Measurements from ENCODE around the gene AZIN2.

Gene AZIN2

DNA sequence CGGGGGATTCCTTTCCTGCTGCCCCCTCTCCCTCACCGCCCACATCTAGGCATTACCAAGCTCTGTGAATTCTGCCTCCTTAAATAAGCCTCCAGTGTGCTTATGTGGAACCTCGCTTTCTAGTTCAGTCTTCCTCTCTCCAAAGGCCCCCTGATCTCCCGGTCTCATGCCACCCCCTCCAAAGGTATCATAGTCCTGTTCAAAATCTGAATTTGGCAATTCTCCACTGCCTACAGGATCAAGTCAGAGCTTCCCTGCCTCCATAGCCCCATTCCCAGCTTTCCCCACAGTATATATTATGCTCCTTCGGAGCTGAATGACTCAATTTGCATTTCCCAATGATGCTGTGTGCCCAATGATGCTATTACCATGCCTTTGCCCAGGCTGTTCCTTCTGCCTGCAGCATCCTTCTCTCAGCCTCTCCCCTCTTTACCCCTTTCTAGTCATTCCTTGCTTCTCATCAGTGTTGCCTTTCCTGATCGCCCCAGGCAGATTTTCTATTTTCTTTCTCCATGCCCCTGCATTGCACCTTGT is 1.7 kb downstream of the AZIN2 start:
- Histone ChIP-seq H3K79me2 (ENCODE audit: insufficient read depth, low read length) (no peaks in the 10 kb centered on the region), H3K9ac (ENCODE audit: low read depth, low read length) (no peak overlapping the region), H3K4me2 (ENCODE audit: insufficient read depth, low read length) (no peak overlapping the region), H2AFZ (ENCODE audit: low read depth, low read length) (no peak overlapping the region), H3K27ac (ENCODE audit: low read length) (no peak overlapping the region), H3K36me3 (ENCODE audit: insufficient read depth, low read length) (no peaks in the 10 kb centered on the region), H3K27me3 (ENCODE audit: insufficient read depth, low read length, poor library complexity) (no peaks in the 10 kb centered on the region), H4K20me1 (ENCODE audit: insufficient read depth, low read length) (no peaks in the 10 kb centered on the region), H3K4me3 (ENCODE audit: low read depth in 1 of 2, low read length in 2 of 2) (no peak overlapping the region), H3K9me3 (ENCODE audit: insufficient read depth, low read length, severe bottlenecking) (no peaks in the 10 kb centered on the region), H3K4me1 (ENCODE audit: insufficient read depth, low read length) (peaks cover 19% of the 10 kb centered on the region)
- DNase-seq (no peak), ATAC-seq (ENCODE audit: insufficient read depth, low read depth) (no peak)
- TF ChIP-seq, protein P1, sequence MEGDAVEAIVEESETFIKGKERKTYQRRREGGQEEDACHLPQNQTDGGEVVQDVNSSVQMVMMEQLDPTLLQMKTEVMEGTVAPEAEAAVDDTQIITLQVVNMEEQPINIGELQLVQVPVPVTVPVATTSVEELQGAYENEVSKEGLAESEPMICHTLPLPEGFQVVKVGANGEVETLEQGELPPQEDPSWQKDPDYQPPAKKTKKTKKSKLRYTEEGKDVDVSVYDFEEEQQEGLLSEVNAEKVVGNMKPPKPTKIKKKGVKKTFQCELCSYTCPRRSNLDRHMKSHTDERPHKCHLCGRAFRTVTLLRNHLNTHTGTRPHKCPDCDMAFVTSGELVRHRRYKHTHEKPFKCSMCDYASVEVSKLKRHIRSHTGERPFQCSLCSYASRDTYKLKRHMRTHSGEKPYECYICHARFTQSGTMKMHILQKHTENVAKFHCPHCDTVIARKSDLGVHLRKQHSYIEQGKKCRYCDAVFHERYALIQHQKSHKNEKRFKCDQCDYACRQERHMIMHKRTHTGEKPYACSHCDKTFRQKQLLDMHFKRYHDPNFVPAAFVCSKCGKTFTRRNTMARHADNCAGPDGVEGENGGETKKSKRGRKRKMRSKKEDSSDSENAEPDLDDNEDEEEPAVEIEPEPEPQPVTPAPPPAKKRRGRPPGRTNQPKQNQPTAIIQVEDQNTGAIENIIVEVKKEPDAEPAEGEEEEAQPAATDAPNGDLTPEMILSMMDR (IDR thresholded peaks at IDR 0.05; ENCODE audit: borderline replicate concordance, extremely low read depth, low read length, poor library complexity, severe bottlenecking), result no peak
- TF ChIP-seq EZH2 (IDR thresholded peaks at IDR 0.05; ENCODE audit: borderline replicate concordance, low read depth, low read length, severe bottlenecking), result no peak

DNA sequence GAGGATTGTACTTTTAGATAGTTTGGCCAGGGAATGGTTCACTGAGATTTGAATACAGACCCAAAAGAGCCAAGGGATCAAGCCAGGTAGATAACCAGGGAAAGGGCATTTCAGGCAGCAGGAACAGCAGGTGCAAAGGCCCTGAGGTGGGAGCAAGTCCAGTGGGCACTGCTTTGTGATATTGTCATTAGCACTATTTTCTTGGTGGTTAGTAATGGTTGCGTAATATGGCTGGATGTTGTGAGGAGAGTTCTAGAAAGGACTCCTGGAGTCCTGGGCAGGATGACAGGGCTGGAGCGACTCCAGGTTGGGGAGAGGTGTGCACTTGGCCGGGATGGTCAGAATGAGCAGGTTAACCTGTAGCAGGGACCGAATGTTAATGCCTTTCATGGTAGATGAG is 4.4 kb downstream of the AZIN2 start:
- H3K79me2 ChIP-seq (ENCODE audit: insufficient read depth, low read length), result no peaks in the 10 kb centered on the region
- ATAC-seq (ENCODE audit: insufficient read depth, low read depth) (no peak), DNase-seq (no peak)
- no peak overlapping the region for H3K27ac ChIP-seq (ENCODE audit: low read length)
- no peaks in the 10 kb centered on the region for H3K9me3 ChIP-seq (ENCODE audit: insufficient read depth, low read length, severe bottlenecking)
- no peaks in the 10 kb centered on the region for H3K36me3 ChIP-seq (ENCODE audit: insufficient read depth, low read length)
- no peak overlapping the region for H2AFZ ChIP-seq (ENCODE audit: low read depth, low read length)
- H3K4me3 ChIP-seq (ENCODE audit: low read depth in 1 of 2, low read length in 2 of 2), result no peak overlapping the region
- peaks cover 18% of the 10 kb centered on the region for H3K4me1 ChIP-seq (ENCODE audit: insufficient read depth, low read length)
- no peak for TF ChIP-seq EZH2 (IDR thresholded peaks at IDR 0.05; ENCODE audit: borderline replicate concordance, low read depth, low read length, severe bottlenecking)
- TF ChIP-seq, protein P1 (IDR thresholded peaks at IDR 0.05; ENCODE audit: borderline replicate concordance, extremely low read depth, low read length, poor library complexity, severe bottlenecking), result no peak
- H3K4me2 ChIP-seq (ENCODE audit: insufficient read depth, low read length), result no peak overlapping the region
- no peak overlapping the region for H3K9ac ChIP-seq (ENCODE audit: low read depth, low read length)
- H3K27me3 ChIP-seq (ENCODE audit: insufficient read depth, low read length, poor library complexity), result no peaks in the 10 kb centered on the region
- H4K20me1 ChIP-seq (ENCODE audit: insufficient read depth, low read length), result no peaks in the 10 kb centered on the region

DNA sequence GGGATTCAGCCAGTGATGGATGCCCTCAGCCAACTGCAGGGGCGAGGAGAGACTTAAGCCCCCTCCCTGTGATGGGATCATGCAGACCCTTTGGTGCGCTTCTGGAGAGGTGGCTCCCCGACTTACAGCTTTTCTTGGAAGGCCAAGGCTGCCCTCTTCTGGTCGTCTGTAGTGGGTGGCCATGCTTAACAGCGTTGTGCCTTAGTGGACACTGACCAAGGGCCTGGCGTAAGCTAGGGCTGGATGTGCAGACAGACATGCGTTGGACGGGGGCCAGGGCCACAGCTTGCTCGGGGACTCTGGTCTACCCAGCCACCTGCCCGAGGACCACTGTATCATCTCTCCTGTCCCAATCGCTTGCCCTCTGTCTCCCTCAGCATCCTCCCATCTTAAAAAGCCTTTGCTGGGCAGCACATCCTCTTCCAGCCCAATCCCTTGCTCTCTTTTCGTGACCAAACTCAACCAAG is 5.5 kb downstream of the AZIN2 start:
- no peak overlapping the region for H3K4me2 ChIP-seq (ENCODE audit: insufficient read depth, low read length)
- H4K20me1 ChIP-seq (ENCODE audit: insufficient read depth, low read length), result no peaks in the 10 kb centered on the region
- TF ChIP-seq EZH2 (IDR thresholded peaks at IDR 0.05; ENCODE audit: borderline replicate concordance, low read depth, low read length, severe bottlenecking), result no peak
- TF ChIP-seq, protein P1 (IDR thresholded peaks at IDR 0.05; ENCODE audit: borderline replicate concordance, extremely low read depth, low read length, poor library complexity, severe bottlenecking), result peak; percentile 68
- H3K9ac ChIP-seq (ENCODE audit: low read depth, low read length), result no peak overlapping the region
- ATAC-seq (ENCODE audit: insufficient read depth, low read depth) (peak; percentile 45; the same call in 1 of the 3 replicates), DNase-seq (peak; percentile 46)
- no peaks in the 10 kb centered on the region for H3K27me3 ChIP-seq (ENCODE audit: insufficient read depth, low read length, poor library complexity)
- no peak overlapping the region for H2AFZ ChIP-seq (ENCODE audit: low read depth, low read length)
- peaks cover 9% of the 10 kb centered on the region for H3K4me1 ChIP-seq (ENCODE audit: insufficient read depth, low read length)
- no peaks in the 10 kb centered on the region for H3K36me3 ChIP-seq (ENCODE audit: insufficient read depth, low read length)
- H3K9me3 ChIP-seq (ENCODE audit: insufficient read depth, low read length, severe bottlenecking), result no peaks in the 10 kb centered on the region
- no peaks in the 10 kb centered on the region for H3K79me2 ChIP-seq (ENCODE audit: insufficient read depth, low read length)
- H3K4me3 ChIP-seq (ENCODE audit: low read depth in 1 of 2, low read length in 2 of 2), result no peak overlapping the region
- H3K27ac ChIP-seq (ENCODE audit: low read length), result no peak overlapping the region
